Peyer's patch (tissue), 4 donors: Measurements from ENCODE around the gene SPATA13.

Experiments used
- POLR2A ChIP-seq, 2 donors: fragments of 450-650 bp; IDR thresholded peaks; one replicate each; pipeline ENCODE4 v1.5.1; 2017; ENCODE audit warnings: antibody characterized with exemption in 2 of 2, mild to moderate bottlenecking in 2 of 2, moderate library complexity in 2 of 2
- TF ChIP-seq, protein P1 (sequence below), 6 experiments: fragments of 450-650 bp in 4 of 6; fragments of 200-600 bp in 2 of 6; sonication (generic) in 1 of 6; IDR thresholded peaks; one replicate each; pipeline ENCODE4 v1.5.1; 2017 to 2019; ENCODE audit warnings: antibody characterized with exemption in 6 of 6, mild to moderate bottlenecking in 3 of 6, moderate library complexity in 1 of 6

GRCh38 chr13:24254146-24254841 is 93.8 kb downstream of the SPATA13 start:
- TF ChIP-seq, protein P1, sequence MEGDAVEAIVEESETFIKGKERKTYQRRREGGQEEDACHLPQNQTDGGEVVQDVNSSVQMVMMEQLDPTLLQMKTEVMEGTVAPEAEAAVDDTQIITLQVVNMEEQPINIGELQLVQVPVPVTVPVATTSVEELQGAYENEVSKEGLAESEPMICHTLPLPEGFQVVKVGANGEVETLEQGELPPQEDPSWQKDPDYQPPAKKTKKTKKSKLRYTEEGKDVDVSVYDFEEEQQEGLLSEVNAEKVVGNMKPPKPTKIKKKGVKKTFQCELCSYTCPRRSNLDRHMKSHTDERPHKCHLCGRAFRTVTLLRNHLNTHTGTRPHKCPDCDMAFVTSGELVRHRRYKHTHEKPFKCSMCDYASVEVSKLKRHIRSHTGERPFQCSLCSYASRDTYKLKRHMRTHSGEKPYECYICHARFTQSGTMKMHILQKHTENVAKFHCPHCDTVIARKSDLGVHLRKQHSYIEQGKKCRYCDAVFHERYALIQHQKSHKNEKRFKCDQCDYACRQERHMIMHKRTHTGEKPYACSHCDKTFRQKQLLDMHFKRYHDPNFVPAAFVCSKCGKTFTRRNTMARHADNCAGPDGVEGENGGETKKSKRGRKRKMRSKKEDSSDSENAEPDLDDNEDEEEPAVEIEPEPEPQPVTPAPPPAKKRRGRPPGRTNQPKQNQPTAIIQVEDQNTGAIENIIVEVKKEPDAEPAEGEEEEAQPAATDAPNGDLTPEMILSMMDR (IDR thresholded peaks at IDR 0.05), result no peak
- no peak for TF ChIP-seq POLR2A (IDR thresholded peaks at IDR 0.05)
